HG03095 (cell line): Measurements from ENCODE around the gene ING5.
"Not testable (repeated sequence)": the region's sequence is repeated elsewhere in the genome, so short reads cannot be mapped to it uniquely, and the experiment has no call there.

Experiments
- ATAC-seq: cut with Tn5 transposase; IDR thresholded peaks from one replicate; pipeline ENCODE4 v1.9.1; 2021; ENCODE audit warnings: moderate library complexity; ENCODE audit not compliant: unreplicated experiment

The ING5 gene

DNA sequence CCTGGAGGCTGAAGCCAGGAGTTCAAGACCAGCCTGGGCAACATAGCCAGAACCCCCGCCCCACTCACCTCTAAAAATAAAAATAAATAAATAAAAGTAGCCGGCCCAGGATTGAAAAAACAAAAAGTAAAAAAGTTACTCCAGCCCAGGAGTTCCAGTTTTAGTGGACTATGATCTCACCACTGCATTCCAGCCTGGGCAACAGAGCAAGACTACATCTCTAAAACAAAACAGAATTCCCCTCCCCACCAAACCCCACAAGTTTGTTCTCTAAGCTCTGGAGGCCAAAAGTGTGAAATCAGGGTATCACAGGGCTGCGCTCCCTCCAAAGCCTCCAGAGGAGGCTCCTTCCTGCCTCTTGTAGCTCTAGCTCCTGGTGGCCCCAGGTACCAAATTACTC lies 34.3 kb downstream of the ING5 start:
- ATAC-seq, result no peak

DNA sequence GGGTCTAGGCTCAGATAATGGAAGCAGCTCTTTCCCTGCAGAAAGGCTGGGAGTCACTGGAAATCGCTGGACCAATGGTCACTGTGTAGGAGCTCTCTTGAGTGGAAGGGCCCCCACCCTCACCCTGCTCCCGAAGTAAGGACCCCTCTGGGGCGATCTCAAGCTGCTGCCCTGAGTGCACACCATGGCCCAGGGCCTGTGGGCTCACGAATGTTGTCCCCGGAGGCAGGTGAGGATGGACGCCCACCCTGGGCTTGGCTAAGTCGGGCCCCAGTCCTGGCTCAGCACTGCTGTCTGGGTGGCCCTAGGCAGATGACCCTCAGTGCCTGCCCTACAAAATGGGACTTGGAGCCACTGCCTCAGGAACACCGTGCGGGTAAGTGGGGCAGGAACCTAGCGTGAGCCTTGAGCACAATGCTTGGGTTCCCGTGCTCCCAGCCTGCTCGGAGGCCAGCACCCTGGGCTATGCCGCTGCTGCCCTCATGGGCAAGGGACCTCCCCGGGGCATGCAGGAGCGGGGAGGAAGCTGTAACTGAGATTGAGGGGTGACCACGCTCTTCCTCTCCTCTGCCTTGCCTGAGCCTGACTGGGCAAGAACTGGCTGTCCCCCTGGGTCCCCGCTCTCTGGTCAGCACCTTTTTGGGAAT lies 36.3 kb downstream of the ING5 start:
- ATAC-seq, result no peak

DNA sequence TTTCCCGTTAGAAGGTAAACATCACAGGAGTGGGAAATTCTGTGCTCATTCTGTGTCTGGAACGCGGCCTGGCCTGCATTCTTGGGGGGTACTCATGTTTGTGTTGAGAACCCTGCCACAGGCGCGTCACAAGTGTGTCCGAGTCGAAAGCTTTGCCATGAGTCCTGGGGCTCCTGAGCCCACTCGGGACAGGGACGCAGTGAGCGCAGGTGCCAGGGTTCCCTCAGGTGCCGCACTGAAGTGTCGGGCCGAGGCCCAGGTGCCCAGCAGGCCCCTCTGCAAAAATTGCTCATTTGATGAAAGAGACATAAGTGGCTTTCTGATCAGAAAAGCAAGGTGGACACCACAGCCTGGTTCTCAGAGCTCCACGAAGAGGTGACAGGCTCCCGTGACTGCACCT lies 37.3 kb downstream of the ING5 start:
- ATAC-seq, result no peak

DNA sequence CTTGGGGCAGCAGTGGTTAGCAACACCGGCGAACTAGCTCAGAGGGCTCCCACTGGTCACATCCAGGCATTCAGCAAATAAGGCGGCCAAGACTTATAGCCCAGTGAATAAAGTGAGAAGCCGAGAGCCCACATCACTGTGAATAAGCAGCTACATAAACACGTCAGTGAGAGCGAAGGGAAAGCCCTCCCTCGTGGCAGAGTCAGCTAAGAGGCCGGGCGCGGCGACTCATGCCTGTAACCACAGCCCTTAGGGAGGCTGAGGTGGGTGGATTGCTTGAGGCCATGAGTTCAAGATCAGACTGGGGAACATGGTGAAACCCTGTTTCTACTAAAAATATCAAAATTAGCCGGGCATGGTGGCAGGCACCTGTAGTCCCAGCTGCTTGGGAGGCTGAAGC lies 37.8 kb downstream of the ING5 start:
- ATAC-seq, result no peak

- no peak for ATAC-seq
Measured at GRCh38 chr2:241741016-241741415, 39.2 kb downstream of the ING5 start.

DNA sequence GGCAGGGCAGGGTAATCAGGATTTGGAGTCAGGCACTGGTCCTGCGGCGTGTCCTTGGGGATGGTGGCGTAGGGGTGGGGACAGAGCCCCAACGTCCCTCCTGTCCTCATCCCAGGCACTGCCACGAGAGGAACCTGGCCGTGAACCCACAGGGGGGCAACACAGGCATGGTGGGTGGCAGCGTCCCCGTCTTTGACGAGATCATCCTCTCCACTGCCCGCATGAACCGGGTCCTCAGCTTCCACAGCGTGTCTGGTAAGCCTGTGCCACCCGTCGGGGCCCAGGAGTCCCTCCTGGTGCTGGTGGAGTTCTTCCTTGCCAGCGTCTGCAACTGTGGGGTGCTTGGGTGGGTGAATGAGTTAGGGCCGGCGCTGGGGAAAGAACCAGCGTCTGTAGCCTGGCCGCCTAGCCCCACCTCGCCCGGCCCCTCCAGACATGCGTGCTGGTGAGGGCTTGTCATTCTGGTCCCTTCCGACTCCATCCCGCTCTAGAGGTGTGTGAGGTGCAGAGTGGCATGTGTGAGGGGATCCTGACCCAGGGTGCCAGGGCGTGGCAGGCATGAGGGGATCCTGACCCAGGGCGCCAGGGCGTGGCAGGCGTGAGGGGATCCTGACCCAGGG lies 40.6 kb downstream of the ING5 start:
- ATAC-seq, result no peak

DNA sequence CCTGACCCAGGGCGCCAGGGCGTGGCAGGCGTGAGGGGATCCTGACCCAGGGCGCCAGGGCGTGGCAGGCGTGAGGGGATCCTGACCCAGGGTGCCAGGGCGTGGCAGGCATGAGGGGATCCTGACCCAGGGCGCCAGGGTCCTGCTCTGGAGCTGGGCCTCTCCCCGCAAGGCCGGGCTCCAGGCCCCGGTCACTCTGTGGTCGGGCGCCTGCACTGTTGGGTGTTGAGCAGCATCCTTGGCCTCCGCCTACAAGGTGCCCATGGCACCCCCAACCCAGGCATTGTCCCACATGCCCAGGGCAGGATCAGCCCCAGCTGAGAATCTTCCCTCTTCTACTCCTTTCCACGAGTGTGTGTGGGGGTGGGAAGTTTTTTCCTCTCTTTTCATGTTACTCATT lies 41.2 kb downstream of the ING5 start:
- ATAC-seq, result not testable (repeated sequence)

- ATAC-seq, result no peak
Measured at GRCh38 chr2:241743620-241744019, 41.8 kb downstream of the ING5 start.

- no peak for ATAC-seq
Measured at GRCh38 chr2:241744028-241744754, 42.4 kb downstream of the ING5 start.

GRCh38 chr2:241745276-241745675 lies 43.4 kb downstream of the ING5 start:
- ATAC-seq, result no peak

- no peak for ATAC-seq
Measured at GRCh38 chr2:241746084-241746483, 44.2 kb downstream of the ING5 start.

- no peak for ATAC-seq
Measured at GRCh38 chr2:241748468-241749256, 46.8 kb downstream of the ING5 start.

GRCh38 chr2:241750076-241750840 lies 48.4 kb downstream of the ING5 start:
- ATAC-seq, result no peak

- ATAC-seq, result no peak
Measured at GRCh38 chr2:241751152-241751551, 49.3 kb downstream of the ING5 start.

DNA sequence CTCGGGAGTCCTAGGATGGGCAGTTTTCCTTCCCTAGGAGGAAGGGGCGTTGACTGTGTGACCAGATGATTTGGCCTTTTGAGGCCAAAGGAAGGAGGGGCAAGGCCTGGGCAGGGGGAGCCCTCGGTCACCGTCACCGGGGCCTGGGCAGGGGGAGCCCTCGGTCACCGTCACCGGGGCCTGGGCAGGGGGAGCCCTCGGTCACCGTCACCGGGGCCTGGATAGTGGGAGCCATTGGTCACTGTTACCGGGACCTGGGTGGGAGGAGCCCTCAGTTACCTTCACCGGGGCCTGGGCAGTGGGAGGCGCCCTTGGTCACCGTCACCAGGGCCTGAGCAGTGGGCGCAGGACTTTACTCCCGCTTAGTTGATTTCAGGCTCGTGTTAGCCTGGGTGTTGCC lies 49.9 kb downstream of the ING5 start:
- ATAC-seq, result no peak

DNA sequence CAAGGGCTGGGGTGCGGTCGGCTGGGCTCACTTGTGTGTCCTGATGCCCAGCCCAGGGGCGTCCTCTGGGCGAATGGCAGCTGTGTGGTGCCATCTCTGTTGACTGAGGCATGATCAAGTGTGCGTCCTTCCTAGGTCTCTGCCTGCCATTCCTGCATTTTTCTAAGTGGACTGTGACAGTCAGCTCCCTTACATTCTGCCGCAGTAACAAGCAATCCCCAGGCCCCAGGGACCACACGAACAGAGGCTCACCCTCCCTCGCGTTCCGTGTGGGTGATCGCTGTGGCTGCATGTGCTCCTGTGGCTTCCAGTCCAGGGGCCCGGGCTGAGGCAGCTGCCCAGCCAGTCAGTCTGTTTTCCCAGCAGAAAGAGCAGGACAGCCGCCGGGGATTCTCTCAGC lies 50.4 kb downstream of the ING5 start:
- ATAC-seq, result no peak

DNA sequence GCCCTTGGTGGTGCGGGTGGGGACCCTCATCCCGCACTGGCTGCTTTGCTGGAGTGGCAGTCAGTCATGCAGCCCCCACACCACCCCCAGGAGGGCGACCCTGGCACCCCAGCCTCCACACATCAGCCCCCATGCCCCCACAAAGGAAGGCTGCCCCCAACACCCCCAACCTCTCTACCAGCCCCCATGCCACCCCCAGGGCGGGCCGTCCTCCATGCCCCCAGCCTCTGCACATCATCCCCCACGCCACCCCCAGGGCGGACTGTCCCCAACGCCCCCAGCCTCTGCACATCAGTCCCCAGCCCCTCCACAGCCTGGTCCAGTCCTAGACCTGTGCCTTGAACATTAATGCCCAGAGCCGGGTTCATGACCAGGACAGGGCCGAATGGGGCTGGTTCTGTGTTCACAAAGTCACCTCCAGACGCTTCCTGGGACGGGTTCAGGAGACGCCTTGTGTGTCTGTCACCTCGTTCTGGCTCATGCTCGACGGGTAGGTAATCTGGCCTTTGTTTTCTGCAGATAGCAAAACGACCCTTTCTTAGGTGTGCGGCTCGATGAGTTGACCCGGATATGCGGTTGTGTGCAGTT lies 50.9 kb downstream of the ING5 start:
- no peak for ATAC-seq

DNA sequence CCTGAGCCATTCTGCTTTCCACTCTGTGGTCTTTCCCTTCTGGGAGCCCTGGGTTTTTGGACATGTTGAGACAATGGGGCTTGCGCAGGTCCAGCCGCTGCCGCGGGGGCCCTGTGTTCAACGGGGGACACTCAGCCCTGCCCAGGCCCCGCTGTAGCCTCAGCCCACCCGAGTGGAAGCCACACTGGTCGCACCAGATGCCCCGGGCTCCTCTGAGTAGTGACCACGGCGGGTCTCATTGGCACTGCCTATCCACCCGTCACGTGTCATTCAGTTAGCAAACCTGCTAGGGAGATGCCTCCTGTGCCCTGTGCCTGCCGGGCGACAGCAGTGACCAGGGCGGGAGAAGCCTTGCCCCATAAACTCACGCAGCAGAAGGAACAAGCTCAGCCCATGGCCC lies 51.7 kb downstream of the ING5 start:
- ATAC-seq, result no peak

GRCh38 chr2:241754042-241754441 lies 52.2 kb downstream of the ING5 start:
- no peak for ATAC-seq

GRCh38 chr2:241755166-241755565 lies 53.3 kb downstream of the ING5 start:
- no peak for ATAC-seq
